OCI-LY7 (cell line): ENCODE data around the gene C17orf50.

Source experiments
- CTCF ChIP-seq: fragments of 200-600 bp; sonication (generic); conservative IDR thresholded peaks from 2 replicates; pipeline ENCODE4 v1.5.1; 2014; ENCODE audit warnings: mild to moderate bottlenecking, antibody characterized with exemption, low read length, moderate library complexity, mixed read lengths
- EZH2phosphoT487 ChIP-seq: fragments of 200-600 bp; sonication (generic); IDR thresholded peaks from 2 replicates; pipeline ENCODE4 v1.6.1; 2018; ENCODE audit warnings: low read depth, borderline replicate concordance, mild to moderate bottlenecking, mixed run types, antibody characterized with exemption, low read length, moderate library complexity, mixed read lengths

GRCh38 chr17:35723735-35724134, 37.0 kb upstream of the C17orf50 start:
- TF ChIP-seq CTCF (no peak), EZH2phosphoT487 (no peak)
